GM23338 (cell line): Measurements from ENCODE around the gene CSNK1A1. TPM values are rescaled to one million over a fixed set of nuclear protein-coding genes. Genes with fewer than 3 reads are reported as not detected.

Experiments
- ATAC-seq: fragments of 200-7000 bp; cut with Tn5 transposase; 3 replicates; pipeline ENCODE4 v1.9.1; 2020
- DNase-seq: peaks from one replicate; pipeline ENCODE4 v3.0.0-alpha.2; 2015; ENCODE audit warnings: low spot score
- H2AFZ ChIP-seq: fragments of 200-600 bp; sonication (generic); 2 replicates; pipeline ENCODE4 v1.8.0; 2016; ENCODE audit warnings: antibody characterized with exemption, mild to moderate bottlenecking, moderate library complexity
- H3F3A ChIP-seq: fragments of 200-600 bp; sonication (generic); replicated peaks from 2 replicates; pipeline ENCODE4 v1.8.0; 2017; ENCODE audit warnings: antibody characterized with exemption, mixed run types, low read depth
- H3K27ac ChIP-seq: fragments of 200-600 bp; sonication (generic); 2 replicates; pipeline ENCODE4 v1.6.1; 2016; ENCODE audit warnings: low read depth
- H3K27me3 ChIP-seq: fragments of 200-600 bp; sonication (generic); 2 replicates; pipeline ENCODE4 v1.8.0; 2016; ENCODE audit warnings: mild to moderate bottlenecking, mixed run types, moderate library complexity; ENCODE audit not compliant: insufficient read depth
- H3K36me3 ChIP-seq: fragments of 200-600 bp; sonication (generic); 2 replicates; pipeline ENCODE4 v1.8.0; 2016; ENCODE audit warnings: mild to moderate bottlenecking; ENCODE audit not compliant: insufficient read depth
- H3K4me1 ChIP-seq: fragments of 200-600 bp; sonication (generic); 2 replicates; pipeline ENCODE4 v1.8.0; 2016; ENCODE audit warnings: mild to moderate bottlenecking, moderate library complexity; ENCODE audit not compliant: insufficient read depth
- H3K4me2 ChIP-seq: fragments of 200-600 bp; sonication (generic); 2 replicates; pipeline ENCODE4 v1.7.1; 2017; ENCODE audit warnings: mixed run types
- H3K4me3 ChIP-seq: fragments of 200-600 bp; sonication (generic); 2 replicates; pipeline ENCODE4 v1.6.1; 2016; ENCODE audit warnings: mixed run types
- H3K79me2 ChIP-seq: fragments of 200-600 bp; sonication (generic); replicated peaks from 2 replicates; pipeline ENCODE4 v1.8.0; 2017; ENCODE audit warnings: mild to moderate bottlenecking; ENCODE audit not compliant: insufficient read depth
- H3K9me2 ChIP-seq: fragments of 200-600 bp; sonication (generic); 2 replicates; pipeline ENCODE4 v1.8.0; 2017; ENCODE audit not compliant: insufficient read depth
- H4K20me1 ChIP-seq: fragments of 200-600 bp; sonication (generic); replicated peaks from 2 replicates; pipeline ENCODE4 v1.8.0; 2017; ENCODE audit warnings: mild to moderate bottlenecking; ENCODE audit not compliant: insufficient read depth
- H3K27ac Mint-ChIP-seq: 2 replicates; pipeline ENCODE4 v1.8.0; 2020; ENCODE audit warnings: inconsistent platforms, mild to moderate bottlenecking, moderate library complexity, mixed read lengths
- H3K27me3 Mint-ChIP-seq: 3 replicates; pipeline ENCODE4 v1.8.0; 2022; ENCODE audit warnings: low read depth, mild to moderate bottlenecking, moderate library complexity, mixed read lengths, inconsistent platforms; ENCODE audit not compliant: insufficient read depth, poor library complexity
- H3K36me3 Mint-ChIP-seq: 3 replicates; pipeline ENCODE4 v1.8.0; 2021; ENCODE audit warnings: low read depth, mild to moderate bottlenecking, inconsistent platforms, moderate library complexity, mixed read lengths
- H3K4me1 Mint-ChIP-seq: 3 replicates; pipeline ENCODE4 v1.8.0; 2020; ENCODE audit warnings: mild to moderate bottlenecking, inconsistent platforms, mixed read lengths
- H3K4me3 Mint-ChIP-seq: 3 replicates; pipeline ENCODE4 v1.8.0; 2021; ENCODE audit warnings: moderate library complexity, mild to moderate bottlenecking, inconsistent platforms, mixed read lengths
- H3K9me3 Mint-ChIP-seq: 3 replicates; pipeline ENCODE4 v1.8.0; 2020; ENCODE audit warnings: moderate library complexity, mild to moderate bottlenecking, inconsistent platforms, mixed read lengths
- CREB1 ChIP-seq: fragments of 250-450 bp; sonication (Bioruptor Pico); IDR thresholded peaks from 2 replicates; pipeline ENCODE4 v1.5.0; 2020; ENCODE audit warnings: low read depth, mild to moderate bottlenecking, moderate library complexity
- ETS1 ChIP-seq: IDR thresholded peaks from 2 replicates; pipeline ENCODE4 v1.6.1; 2016; ENCODE audit warnings: antibody characterized with exemption
- EZH2 ChIP-seq: fragments of 200-600 bp; sonication (generic); IDR thresholded peaks from one replicate; pipeline ENCODE4 v1.8.0; 2017; ENCODE audit warnings: antibody characterized with exemption, mild to moderate bottlenecking, low read depth; ENCODE audit not compliant: unreplicated experiment
- JUNB ChIP-seq: IDR thresholded peaks from one replicate; pipeline ENCODE4 v1.6.1; 2016; ENCODE audit warnings: antibody characterized with exemption; ENCODE audit not compliant: unreplicated experiment
- REST ChIP-seq: IDR thresholded peaks from one replicate; pipeline ENCODE4 v1.6.1; 2018; ENCODE audit warnings: antibody characterized with exemption; ENCODE audit not compliant: unreplicated experiment
- STAT1 ChIP-seq: IDR thresholded peaks from one replicate; pipeline ENCODE4 v1.6.1; 2016; ENCODE audit warnings: antibody characterized with exemption; ENCODE audit not compliant: unreplicated experiment
- ZNF114 ChIP-seq: fragments of 250-450 bp; sonication (Bioruptor Pico); IDR thresholded peaks from 2 replicates; pipeline ENCODE4 v1.5.0; 2020; ENCODE audit warnings: mild to moderate bottlenecking, moderate library complexity
- ZNF331 ChIP-seq: fragments of 250-450 bp; sonication (Bioruptor Pico); IDR thresholded peaks from 2 replicates; pipeline ENCODE4 v1.5.0; 2020; ENCODE audit warnings: low read depth, mild to moderate bottlenecking, moderate library complexity
- ZNF462 ChIP-seq: fragments of 250-450 bp; sonication (Bioruptor Pico); IDR thresholded peaks from 2 replicates; pipeline ENCODE4 v1.5.0; 2020; ENCODE audit warnings: mild to moderate bottlenecking, moderate library complexity
- polyA plus RNA-seq: library from polyadenylated mRNA; unstranded; fragments of >200 nt; fragmentation: Nextera tagmentation; extraction: Ambion mirVana; gene quantifications from 2 replicates; pipeline ENCODE4 v1.2.1, GENCODE V29; 2016
- total RNA-seq: library from RNA; depleted of rRNA; stranded (reverse); fragments of >200 nt; shearing (Covaris generic); gene quantifications from 2 replicates; pipeline ENCODE4 v1.2.3, GENCODE V29; 2014

CSNK1A1 gene
- total and polyA plus RNA-seq, 2 experiments from 2014 or later: 110 to 233 TPM

GRCh38 chr5:149521739-149522685 lies 29.2 kb downstream of the CSNK1A1 start:
- TF ChIP-seq STAT1 (no peak), CREB1 (CRISPR knock-in tag) (no peak), ZNF462 (CRISPR knock-in tag) (no peak), ZNF114 (CRISPR knock-in tag) (no peak), REST (no peak), ETS1 (no peak), EZH2 (no peak), JUNB (no peak), ZNF331 (CRISPR knock-in tag) (no peak)
- Mint-ChIP-seq H3K4me1 (peaks cover 48% of the 10 kb centered on the region), H3K36me3 (peaks cover 36% of the 10 kb centered on the region), H3K9me3 (no peaks in the 10 kb centered on the region), H3K27me3 (no peaks in the 10 kb centered on the region), H3K4me3 (no peak overlapping the region), H3K27ac (no peak overlapping the region)
- Histone ChIP-seq H3K79me2 (peaks cover 100% of the 10 kb centered on the region), H3K4me1 (peaks cover 47% of the 10 kb centered on the region), H3K27me3 (no peaks in the 10 kb centered on the region), H3K4me2 (no peak overlapping the region), H3K36me3 (peaks cover under 1% of the 10 kb centered on the region; the same call in 1 of the 2 replicates), H3K9me2 (no peaks in the 10 kb centered on the region), H3K27ac (peak overlapping the region; percentile 35; the same call in 1 of the 2 replicates), H2AFZ (no peak overlapping the region), H3F3A (no peaks in the 10 kb centered on the region), H4K20me1 (peaks cover 38% of the 10 kb centered on the region), H3K4me3 (no peak overlapping the region)
- DNase-seq: no peak
- no peak for ATAC-seq
